Measurements from ENCODE around the gene RAN. TPM values are rescaled to one million over a fixed set of nuclear protein-coding genes. Genes with fewer than 3 reads are reported as not detected.
"Not testable (repeated sequence)": the region's sequence is repeated elsewhere in the genome, so short reads cannot be mapped to it uniquely, and the experiment has no call there.

RAN gene
- total RNA-seq, 1 donor from 2014 or later: 614 TPM

- H3K4me3 ChIP-seq (ENCODE audit: low read depth, low read length): peak overlapping the region; percentile 71
- TF ChIP-seq CTCF (conservative IDR thresholded peaks at IDR 0.05; ENCODE audit: low read depth, low read length): no peak
- DNase-seq (ENCODE audit: low read depth): no peak
Observed at GRCh38 chr12:130873825-130874224, 2.0 kb downstream of the RAN start.

- TF ChIP-seq CTCF (conservative IDR thresholded peaks at IDR 0.05; ENCODE audit: low read depth, low read length): no peak
- no peak for DNase-seq (ENCODE audit: low read depth)
- no peak overlapping the region for H3K4me3 ChIP-seq (ENCODE audit: low read depth, low read length)
Observed at GRCh38 chr12:130874696-130875095, 2.8 kb downstream of the RAN start.

GRCh38 chr12:130875193-130875592 lies 3.3 kb downstream of the RAN start:
- DNase-seq (ENCODE audit: low read depth): no peak
- H3K4me3 ChIP-seq (ENCODE audit: low read depth, low read length): no peak overlapping the region
- TF ChIP-seq CTCF (conservative IDR thresholded peaks at IDR 0.05; ENCODE audit: low read depth, low read length): no peak

GRCh38 chr12:130875708-130876107 lies 3.8 kb downstream of the RAN start:
- DNase-seq (ENCODE audit: low read depth); H3K4me3 ChIP-seq (ENCODE audit: low read depth, low read length): not testable (repeated sequence)

GRCh38 chr12:130876297-130876696 lies 4.4 kb downstream of the RAN start:
- TF ChIP-seq CTCF (conservative IDR thresholded peaks at IDR 0.05; ENCODE audit: low read depth, low read length): no peak
- no peak overlapping the region for H3K4me3 ChIP-seq (ENCODE audit: low read depth, low read length)
- no peak for DNase-seq (ENCODE audit: low read depth)

GRCh38 chr12:130876758-130877157 lies 4.9 kb downstream of the RAN start:
- DNase-seq (ENCODE audit: low read depth): no peak
- TF ChIP-seq CTCF (conservative IDR thresholded peaks at IDR 0.05; ENCODE audit: low read depth, low read length): no peak
- no peak overlapping the region for H3K4me3 ChIP-seq (ENCODE audit: low read depth, low read length)

- TF ChIP-seq CTCF (conservative IDR thresholded peaks at IDR 0.05; ENCODE audit: low read depth, low read length): no peak
- no peak for DNase-seq (ENCODE audit: low read depth)
- no peak overlapping the region for H3K4me3 ChIP-seq (ENCODE audit: low read depth, low read length)
Observed at GRCh38 chr12:130877333-130877732, 5.5 kb downstream of the RAN start.

Data from epithelial cell of proximal tubule (primary cell).